HEK293 (cell line): ENCODE results near the gene ADAMTS17.

Source experiments
- CTCF ChIP-seq: fragments of 450-650 bp; formaldehyde crosslinking; IDR thresholded peaks from 2 replicates; pipeline ENCODE4 v1.5.1; 2016; ENCODE audit warnings: missing biosample characterization, missing genetic modification characterization
- MEIS1 ChIP-seq: sonication (generic); formaldehyde crosslinking; IDR thresholded peaks from 2 replicates; pipeline ENCODE4 v1.8.1; 2022; ENCODE audit warnings: missing genetic modification reagents, mild to moderate bottlenecking, borderline replicate concordance
- TRIM28 ChIP-seq: IDR thresholded peaks from 2 replicates; pipeline ENCODE4 v1.6.1; 2011; ENCODE audit warnings: low read length, control low read depth, borderline replicate concordance

GRCh38 chr15:100034191-100034590 lies 307.6 kb downstream of the ADAMTS17 start:
- TF ChIP-seq MEIS1 (CRISPR knock-in tag): no peak
- no peak for TF ChIP-seq TRIM28
- TF ChIP-seq CTCF (tag by site-specific recombination): no peak
